ENCODE measurements around the gene PPP6R2. TPM values are rescaled to one million over a fixed set of nuclear protein-coding genes. Genes with fewer than 3 reads are reported as not detected.
A peak's percentile ranks its signal among the peaks of the same experiment; 100 is the strongest.
"Not testable (repeated sequence)": the region's sequence is repeated elsewhere in the genome, so short reads cannot be mapped to it uniquely, and the experiment has no call there.

PPP6R2 gene
- total and polyA plus RNA-seq, 5 experiments from 2014 or later = 13.3 to 104 (median 29.1) TPM

DNA sequence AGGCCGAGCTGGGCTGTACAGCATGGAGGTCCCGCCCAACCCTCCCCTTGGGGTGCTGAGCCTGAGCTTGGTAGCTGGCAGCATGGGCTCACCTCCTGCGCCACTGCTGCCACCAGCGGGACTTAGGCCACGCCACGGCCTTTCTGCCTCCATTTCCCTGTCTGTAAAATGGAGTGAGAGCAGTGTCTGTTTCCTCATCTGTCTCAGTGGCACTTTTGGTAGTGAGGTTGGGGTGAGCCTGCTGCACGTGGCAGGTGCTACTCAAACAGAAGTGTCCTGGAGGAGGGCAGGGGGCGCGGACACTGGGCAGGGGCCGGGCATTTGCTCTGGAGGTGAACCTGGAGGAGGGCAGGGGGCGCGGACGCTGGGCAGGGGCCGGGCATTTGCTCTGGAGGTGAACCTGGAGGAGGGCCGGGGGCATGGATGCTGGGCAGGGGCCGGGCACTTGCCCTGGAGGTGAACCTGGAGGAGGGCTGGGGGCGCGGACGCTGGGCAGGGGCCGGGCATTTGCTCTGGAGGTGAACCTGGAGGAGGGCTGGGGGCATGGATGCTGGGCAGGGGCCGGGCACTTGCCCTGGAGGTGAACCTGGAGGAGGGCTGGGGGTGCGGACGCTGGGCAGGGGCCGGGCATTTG, 89.9 kb downstream of the PPP6R2 start:
- H3K27ac Mint-ChIP-seq, POLR2A ChIA-PET, ATAC-seq, H3K4me3 Mint-ChIP-seq, H3K4me1 Mint-ChIP-seq, H3K27me3 Mint-ChIP-seq, H3K9me3 Mint-ChIP-seq: not testable (repeated sequence)
- DNase-seq = peak in 1 of 10 donors; percentile 40
- peaks cover 0 to 49% (median 4%) of the 10 kb centered on the region in 3 donors for H3K36me3 Mint-ChIP-seq

GRCh38 chr22:50434849-50435248, 91.7 kb downstream of the PPP6R2 start:
- peak overlapping the region in 2 of 10 donors; percentile 31 to 86 for H3K27ac Mint-ChIP-seq
- no peaks in the 10 kb centered on the region for H3K4me1 Mint-ChIP-seq
- no peaks in the 10 kb centered on the region for H3K27me3 Mint-ChIP-seq
- H3K9me3 Mint-ChIP-seq = no peaks in the 10 kb centered on the region
- H3K36me3 Mint-ChIP-seq = peaks cover 0 to 35% (median 2%) of the 10 kb centered on the region in 3 donors
- DNase-seq (peak in 1 of 10 donors; percentile 54), ATAC-seq (no peak)
- no peak overlapping the region for H3K4me3 Mint-ChIP-seq
- POLR2A ChIA-PET = no interaction called here

DNA sequence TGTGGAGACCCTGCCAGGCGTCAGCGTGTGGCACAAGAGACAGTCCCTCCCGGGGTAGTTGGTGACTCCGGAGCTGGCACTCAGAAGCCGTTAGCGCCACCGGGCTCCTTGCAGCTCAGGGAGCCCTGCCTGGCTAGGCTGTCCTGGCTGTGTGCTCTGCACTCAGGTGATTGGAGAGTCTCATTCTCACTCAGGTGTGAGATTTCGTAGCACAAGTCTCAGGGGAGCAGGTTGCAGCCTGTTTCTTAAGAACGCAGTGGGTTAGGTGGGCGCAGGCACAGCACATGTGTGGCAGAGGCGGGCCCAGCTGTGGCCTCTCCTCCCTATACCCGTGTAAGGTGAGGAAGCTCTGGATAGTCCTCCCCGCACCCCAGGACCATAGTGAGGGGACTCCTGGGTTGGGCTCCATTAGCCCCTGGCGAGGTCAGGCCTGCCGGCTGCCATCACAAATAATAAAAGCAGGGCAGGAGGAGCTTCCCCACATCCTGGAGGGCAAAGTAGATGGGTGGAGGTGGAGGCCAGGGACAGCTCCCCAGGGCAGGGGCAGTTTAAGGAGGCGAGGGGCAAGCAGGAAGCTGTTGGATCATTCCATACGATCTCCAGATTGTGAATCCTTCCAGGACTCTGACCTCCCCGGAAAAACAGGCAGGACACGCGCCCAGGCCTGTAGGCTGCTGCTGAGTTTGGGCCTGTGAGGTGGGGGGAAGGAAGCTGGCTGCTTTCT, 92.3 kb downstream of the PPP6R2 start:
- Mint-ChIP-seq H3K27ac (peak overlapping the region in 3 of 10 donors; percentile 31 to 86 (median 34)), H3K36me3 (peaks cover 0 to 32% (median 2%) of the 10 kb centered on the region in 3 donors)
- DNase-seq = peak in 1 of 10 donors; percentile 46

DNA sequence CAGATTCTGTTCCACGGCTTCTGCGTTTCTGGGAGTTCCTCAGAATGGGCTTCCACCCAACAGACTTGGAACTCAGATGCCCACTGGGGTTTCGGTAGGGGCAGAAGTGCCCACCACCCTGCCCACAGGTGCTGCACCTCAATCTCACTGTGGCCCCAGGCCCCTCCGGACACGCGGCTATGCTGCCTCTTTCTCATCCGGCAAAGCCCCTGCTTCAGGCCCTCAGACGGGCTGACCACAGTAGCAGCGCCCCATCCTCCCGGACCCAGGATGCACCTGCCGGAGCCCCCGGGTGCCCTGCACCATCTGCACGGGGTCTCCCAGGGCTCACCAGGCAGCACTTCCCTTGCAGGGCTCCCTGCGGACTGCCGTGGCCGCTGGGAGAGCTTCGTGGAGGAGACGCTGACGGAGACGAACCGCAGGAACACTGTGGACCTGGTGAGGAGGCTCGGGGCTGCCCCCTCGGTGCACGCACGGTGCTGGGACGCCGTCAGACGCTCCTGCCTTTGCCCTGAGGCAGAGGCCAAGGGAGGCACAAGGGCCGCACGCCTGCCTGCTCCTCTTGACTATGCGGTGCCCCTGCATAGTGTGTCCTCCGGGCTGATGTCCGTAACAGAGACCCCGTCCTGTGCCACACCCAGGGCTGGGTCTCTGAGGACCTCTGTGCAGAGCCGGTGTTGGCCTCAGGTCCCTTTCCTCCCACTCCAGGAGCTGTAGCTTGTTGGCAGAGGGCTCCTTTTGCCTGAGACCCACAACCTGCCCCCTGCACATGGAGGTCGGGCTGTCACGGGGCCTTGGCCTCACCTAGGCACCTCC, 93.1 kb downstream of the PPP6R2 start:
- Mint-ChIP-seq H3K4me3 (no peak overlapping the region), H3K36me3 (peaks cover 0 to 25% (median 2%) of the 10 kb centered on the region in 3 donors), H3K4me1 (no peaks in the 10 kb centered on the region), H3K27me3 (no peaks in the 10 kb centered on the region), H3K9me3 (no peaks in the 10 kb centered on the region), H3K27ac (peak overlapping the region in 1 of 10 donors; percentile 51)
- POLR2A ChIA-PET = no interaction called here
- DNase-seq = peak in 1 of 10 donors; percentile 60
- ATAC-seq = no peak

More for the DNA sequence above, 92.3 kb downstream of the PPP6R2 start:
- Mint-ChIP-seq H3K9me3 (no peaks in the 10 kb centered on the region), H3K4me1 (no peaks in the 10 kb centered on the region), H3K4me3 (no peak overlapping the region), H3K27me3 (no peaks in the 10 kb centered on the region)
- POLR2A ChIA-PET = interaction anchor here (0.6 kb wide), 1 partner anchor 605 kb away, joined by 3 read pairs; no protein-coding TSS in a partner anchor
- no peak for ATAC-seq

- no peak overlapping the region for H3K4me3 Mint-ChIP-seq
- H3K27me3 Mint-ChIP-seq = no peaks in the 10 kb centered on the region
- POLR2A ChIA-PET = no interaction called here
- ATAC-seq (no peak), DNase-seq (peak in 1 of 10 donors; percentile 55)
- peak overlapping the region in 1 of 10 donors; percentile 51 for H3K27ac Mint-ChIP-seq
- H3K9me3 Mint-ChIP-seq = no peaks in the 10 kb centered on the region
- peaks cover 0 to 22% (median 0%) of the 10 kb centered on the region in 3 donors for H3K36me3 Mint-ChIP-seq
- peaks cover 0 to 6% (median 2%) of the 10 kb centered on the region in 4 donors for H3K4me1 Mint-ChIP-seq
Observed at GRCh38 chr22:50436841-50437341, 93.8 kb downstream of the PPP6R2 start.

DNA sequence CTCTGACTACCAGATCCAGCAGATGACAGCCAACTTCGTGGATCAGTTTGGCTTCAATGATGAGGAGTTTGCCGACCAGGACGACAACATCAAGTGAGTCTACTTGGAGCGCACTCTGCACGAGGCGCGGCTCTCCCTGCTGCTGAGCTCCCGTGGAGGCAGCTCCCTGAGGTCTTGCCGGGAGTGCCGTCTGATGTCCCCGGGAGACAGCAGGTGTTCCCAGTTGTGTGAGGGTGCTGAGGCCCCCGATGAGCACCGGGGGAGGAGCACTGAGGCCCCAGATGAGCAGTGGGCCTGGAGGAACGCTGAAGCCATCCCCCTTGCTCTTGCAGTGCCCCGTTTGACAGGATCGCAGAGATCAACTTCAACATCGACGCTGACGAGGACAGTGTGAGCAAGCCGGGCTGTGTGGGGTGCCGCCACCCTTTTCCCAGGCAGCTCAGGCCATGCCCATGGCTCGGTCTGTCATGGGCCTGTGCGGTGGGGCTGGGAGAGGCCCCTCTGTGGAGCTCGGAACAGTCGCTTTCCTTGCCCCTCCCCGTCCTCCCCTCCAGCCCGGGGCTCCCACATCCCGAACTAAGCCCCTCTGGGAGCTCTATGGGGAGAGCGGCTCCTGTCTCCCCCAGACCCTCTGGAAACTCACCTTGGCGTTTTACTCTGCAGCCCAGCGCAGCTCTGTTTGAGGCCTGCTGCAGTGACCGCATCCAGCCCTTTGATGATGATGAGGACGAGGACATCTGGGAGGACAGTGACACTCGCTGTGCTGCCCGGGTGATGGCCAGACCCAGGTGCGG, 94.6 kb downstream of the PPP6R2 start:
- H3K36me3 Mint-ChIP-seq = peaks cover 0 to 23% (median 0%) of the 10 kb centered on the region in 3 donors
- H3K27ac Mint-ChIP-seq = peak overlapping the region in 1 of 10 donors; percentile 62
- ATAC-seq = no peak
- POLR2A ChIA-PET = interaction anchor here (9.8 kb wide), 1 partner anchor 30 kb away, joined by 92 read pairs; no protein-coding TSS in a partner anchor
- no peaks in the 10 kb centered on the region for H3K27me3 Mint-ChIP-seq
- peak in 1 of 10 donors; percentile 51 for DNase-seq
- peaks cover 0 to 12% (median 4%) of the 10 kb centered on the region in 4 donors for H3K4me1 Mint-ChIP-seq
- H3K9me3 Mint-ChIP-seq = no peaks in the 10 kb centered on the region
- H3K4me3 Mint-ChIP-seq = no peak overlapping the region

DNA sequence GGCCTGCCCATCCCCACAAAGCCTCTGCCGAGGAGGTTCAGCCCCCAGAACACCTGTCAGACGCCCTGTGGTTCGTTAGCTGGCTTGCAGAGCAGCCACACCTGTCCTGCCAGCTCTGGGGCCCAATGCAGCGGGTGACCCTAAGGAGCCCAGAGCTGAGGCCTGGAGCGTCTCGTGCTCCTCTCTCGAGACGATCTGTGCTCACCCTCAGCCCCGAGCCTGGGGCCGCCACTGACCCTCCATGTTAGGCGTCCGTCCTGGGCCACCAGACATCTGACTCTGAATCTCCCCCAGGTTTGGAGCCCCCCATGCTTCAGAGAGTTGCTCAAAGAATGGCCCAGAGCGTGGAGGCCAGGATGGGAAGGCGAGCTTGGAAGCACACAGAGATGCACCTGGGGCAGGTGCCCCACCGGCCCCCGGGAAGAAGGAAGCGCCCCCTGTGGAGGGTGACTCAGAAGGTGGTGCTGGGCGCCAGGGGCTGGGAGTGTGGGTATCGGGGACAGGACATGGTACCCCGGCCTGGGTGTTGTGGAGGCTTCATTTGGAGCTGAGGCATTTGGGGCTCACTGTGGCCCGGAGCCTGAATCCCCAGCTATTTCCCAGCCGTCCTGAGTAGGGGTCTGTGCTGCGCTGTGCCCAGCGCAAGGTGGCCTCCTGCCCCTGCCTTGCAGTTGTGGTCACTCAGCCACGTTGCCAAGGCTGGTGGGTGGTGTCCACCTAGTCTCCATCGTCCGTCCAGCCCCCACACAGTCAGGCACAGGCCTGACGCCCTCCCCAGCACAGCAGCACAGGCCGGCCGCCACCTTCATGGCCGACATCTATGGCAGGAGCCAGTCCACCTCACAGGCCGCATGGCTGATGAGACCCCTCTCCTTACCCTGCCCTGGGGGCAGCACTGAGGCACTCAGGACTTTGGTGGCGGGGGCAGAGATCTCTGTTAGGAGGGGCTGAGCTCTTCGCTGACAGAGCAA, 95.5 kb downstream of the PPP6R2 start:
- no peak overlapping the region for H3K4me3 Mint-ChIP-seq
- H3K27ac Mint-ChIP-seq = peak overlapping the region in 4 of 10 donors; percentile 27 to 76 (median 44)
- ATAC-seq (no peak), DNase-seq (peak in 1 of 10 donors; percentile 60)
- H3K4me1 Mint-ChIP-seq = peaks cover 7 to 21% (median 10%) of the 10 kb centered on the region in 4 donors
- no peaks in the 10 kb centered on the region for H3K27me3 Mint-ChIP-seq
- H3K36me3 Mint-ChIP-seq = peaks cover 0 to 26% (median 0%) of the 10 kb centered on the region in 3 donors
- POLR2A ChIA-PET = interaction anchor here (9.8 kb wide), 1 partner anchor 29 kb away, joined by 92 read pairs; no protein-coding TSS in a partner anchor
- no peaks in the 10 kb centered on the region for H3K9me3 Mint-ChIP-seq

DNA sequence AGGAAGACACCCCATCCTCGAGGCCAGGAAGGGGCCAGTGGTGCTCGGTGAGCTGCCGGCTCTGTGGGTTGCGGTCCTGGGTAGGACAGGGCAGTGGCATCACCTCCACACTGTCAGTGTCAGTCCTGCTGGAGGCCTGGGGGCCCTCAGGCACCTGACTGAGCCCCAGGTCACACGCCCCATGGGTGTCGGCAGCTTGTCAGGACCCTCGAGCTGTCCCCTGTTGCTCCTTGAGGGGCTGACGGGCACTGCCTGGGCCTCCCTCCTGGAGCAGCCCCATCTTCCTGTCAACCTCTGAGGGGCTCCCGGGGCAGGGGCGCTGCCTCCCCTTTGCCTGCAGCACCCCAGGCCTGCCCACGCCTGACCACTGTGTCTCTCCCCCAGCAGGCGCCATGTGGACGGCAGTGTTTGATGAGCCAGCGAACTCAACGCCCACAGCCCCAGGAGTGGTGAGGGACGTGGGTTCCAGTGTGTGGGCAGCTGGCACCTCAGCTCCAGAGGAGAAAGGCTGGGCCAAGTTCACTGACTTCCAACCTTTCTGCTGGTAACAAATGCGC, 96.3 kb downstream of the PPP6R2 start:
- POLR2A ChIA-PET = interaction anchor here (9.8 kb wide), 1 partner anchor 28 kb away, joined by 92 read pairs; no protein-coding TSS in a partner anchor
- H3K36me3 Mint-ChIP-seq = peaks cover 0 to 26% (median 0%) of the 10 kb centered on the region in 3 donors
- H3K4me1 Mint-ChIP-seq = peaks cover 7 to 22% (median 12%) of the 10 kb centered on the region in 4 donors
- no peaks in the 10 kb centered on the region for H3K9me3 Mint-ChIP-seq
- peak in 1 of 10 donors; percentile 19 for DNase-seq
- peak overlapping the region in 2 of 10 donors; percentile 44 to 74 for H3K27ac Mint-ChIP-seq
- no peak overlapping the region for H3K4me3 Mint-ChIP-seq
- H3K27me3 Mint-ChIP-seq = no peaks in the 10 kb centered on the region
- ATAC-seq = no peak

- POLR2A ChIA-PET = interaction anchor here (1.1 to 9.8 kb wide), 3 partner anchors 11 to 28 kb away, joined by 3 to 92 read pairs (median 6); no protein-coding TSS in a partner anchor
- ATAC-seq (no peak), DNase-seq (peak in 1 of 10 donors; percentile 56)
- no peak overlapping the region for H3K4me3 Mint-ChIP-seq
- peak overlapping the region in 4 of 10 donors; percentile 22 to 74 (median 56) for H3K27ac Mint-ChIP-seq
- H3K4me1 Mint-ChIP-seq = peaks cover 8 to 24% (median 16%) of the 10 kb centered on the region in 4 donors
- H3K9me3 Mint-ChIP-seq = no peaks in the 10 kb centered on the region
- H3K36me3 Mint-ChIP-seq = peaks cover 0 to 26% (median 0%) of the 10 kb centered on the region in 3 donors
- H3K27me3 Mint-ChIP-seq = no peaks in the 10 kb centered on the region
Observed at GRCh38 chr22:50439871-50440331, 96.8 kb downstream of the PPP6R2 start.

DNA sequence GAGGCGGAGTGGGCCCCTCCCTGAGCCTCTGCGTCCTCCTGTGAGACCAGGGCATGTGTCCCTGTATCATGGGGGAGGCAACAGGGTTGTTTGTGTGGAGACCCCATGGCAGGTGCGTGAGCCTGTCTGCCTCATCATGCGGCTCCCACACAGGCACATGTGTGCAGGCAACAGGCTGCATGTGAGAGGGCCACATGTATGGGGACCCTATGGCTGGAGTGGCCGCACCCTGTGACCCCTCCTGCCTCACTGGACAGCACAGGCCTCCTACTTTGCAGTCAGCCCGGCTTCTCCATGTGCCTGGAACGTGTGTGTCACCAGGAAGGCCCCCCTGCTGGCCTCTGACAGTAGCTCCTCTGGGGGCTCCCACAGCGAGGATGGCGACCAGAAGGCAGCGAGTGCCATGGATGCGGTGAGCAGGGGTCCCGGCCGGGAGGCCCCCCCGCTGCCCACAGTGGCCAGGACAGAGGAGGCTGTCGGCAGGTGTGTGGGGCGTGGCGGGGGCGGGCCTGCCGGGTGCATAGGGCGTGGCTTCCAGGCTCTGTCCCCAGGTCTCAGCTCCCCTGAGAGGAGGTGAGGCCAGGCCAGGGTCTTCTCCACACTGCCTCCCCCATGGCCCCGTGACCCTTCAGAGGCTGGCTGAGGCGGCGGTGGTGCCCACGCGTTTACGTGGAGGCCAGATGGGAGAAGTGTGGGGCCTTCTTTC, 97.6 kb downstream of the PPP6R2 start:
- ATAC-seq (no peak), DNase-seq (peak in 1 of 10 donors; percentile 58)
- POLR2A ChIA-PET = interaction anchor here (1.1 to 9.8 kb wide), 3 partner anchors 10 to 27 kb away, joined by 3 to 92 read pairs (median 6); no protein-coding TSS in a partner anchor
- Mint-ChIP-seq H3K27me3 (no peaks in the 10 kb centered on the region), H3K9me3 (no peaks in the 10 kb centered on the region), H3K36me3 (peaks cover 0 to 20% (median 0%) of the 10 kb centered on the region in 3 donors), H3K27ac (peak overlapping the region in 2 of 10 donors; percentile 22 to 74), H3K4me3 (peak overlapping the region in 1 of 10 donors; percentile 28), H3K4me1 (peaks cover 14 to 32% (median 24%) of the 10 kb centered on the region in 4 donors)

Measured in naive thymus-derived CD8-positive, alpha-beta T cell (primary cell).